H1 (cell line): Measurements from ENCODE around the gene PAK5. TPM values are rescaled to one million over a fixed set of nuclear protein-coding genes. Genes with fewer than 3 reads are reported as not detected.

Source experiments
- CTCF ChIA-PET: fragments of 300-600 bp; sonication (Branson Sonifier 250); formaldehyde crosslinking; loops from one replicate; lab custom pipeline; 2021; ENCODE audit not compliant: partially characterized antibody; lab: Charles Lee
- POLR2A ChIA-PET: fragments of 300-600 bp; sonication (Branson Sonifier 250); formaldehyde crosslinking; loops from one replicate; lab custom pipeline; 2021; ENCODE audit warnings: inconsistent platforms; ENCODE audit not compliant: partially characterized antibody; lab: Charles Lee
- DNase-seq, 2 experiments: peaks; one replicate each; pipeline versions ENCODE4 v3.0.0 to v3.0.0-alpha.2; 2010 to 2022; ENCODE audit warnings: low spot score in 2 of 2, low read depth in 1 of 2, mixed read lengths in 1 of 2
- FAIRE-seq: peaks from 2 replicates; lab custom pipeline; 2011; peaks lifted over from hg19 to GRCh38; lab: Jason Lieb, UNC
- H2AFZ ChIP-seq: 2 replicates; pipeline ENCODE4 v1.8.1; 2012; ENCODE audit warnings: low read length, inconsistent platforms
- H2AK5ac ChIP-seq: 2 replicates; pipeline ENCODE4 v1.6.1; 2013; ENCODE audit warnings: low read depth, low read length
- H2BK120ac ChIP-seq: replicated peaks from 2 replicates; pipeline ENCODE3; 2013; ENCODE audit warnings: low read depth, low read length, inconsistent platforms
- H2BK12ac ChIP-seq: 2 replicates; pipeline ENCODE4 v1.6.1; 2013; ENCODE audit warnings: low read depth, low read length
- H2BK15ac ChIP-seq: 2 replicates; pipeline ENCODE4 v1.6.1; 2013; ENCODE audit warnings: low read length
- H2BK20ac ChIP-seq: 2 replicates; pipeline ENCODE4 v1.6.1; 2013; ENCODE audit warnings: low read length
- H2BK5ac ChIP-seq: 2 replicates; pipeline ENCODE4 v1.6.1; 2013; ENCODE audit warnings: low read depth, low read length
- H3K14ac ChIP-seq: 2 replicates; pipeline ENCODE4 v1.6.1; 2013; ENCODE audit warnings: inconsistent platforms; ENCODE audit not compliant: insufficient read length
- H3K18ac ChIP-seq: 2 replicates; pipeline ENCODE4 v1.6.1; 2013; ENCODE audit warnings: low read length; ENCODE audit errors: extremely low read depth
- H3K23ac ChIP-seq: 2 replicates; pipeline ENCODE4 v1.6.1; 2013; ENCODE audit warnings: inconsistent platforms; ENCODE audit not compliant: insufficient read length
- H3K23me2 ChIP-seq: 2 replicates; pipeline ENCODE4 v1.6.1; 2013; ENCODE audit warnings: low read depth, low read length
- H3K27ac ChIP-seq: 2 replicates; pipeline ENCODE4 v1.6.1; 2011; ENCODE audit warnings: low read depth, low read length, inconsistent platforms
- H3K27me3 ChIP-seq, 4 experiments: replicated peaks in 1 of 4; 1 replicate in 1 of 4; 2 replicates in 3 of 4; pipeline versions ENCODE4 v1.6.1 to v1.8.1; 2011 to 2013; ENCODE audit warnings: low read length in 3 of 4, mild to moderate bottlenecking in 3 of 4, inconsistent platforms in 2 of 4, mixed read lengths in 2 of 4, moderate library complexity in 1 of 4; ENCODE audit not compliant: control insufficient read depth in 3 of 4, insufficient read depth in 3 of 4; ENCODE audit errors: extremely low read depth in 1 of 4
- H3K36me3 ChIP-seq, 4 experiments: 2 replicates each; pipeline versions ENCODE4 v1.6.1 to v1.8.1; 2011 to 2013; ENCODE audit warnings: mild to moderate bottlenecking in 4 of 4, low read length in 3 of 4, moderate library complexity in 2 of 4, control low read depth in 1 of 4, inconsistent platforms in 1 of 4; ENCODE audit not compliant: insufficient read depth in 4 of 4, control insufficient read depth in 2 of 4
- H3K4ac ChIP-seq: replicated peaks from 2 replicates; pipeline ENCODE3; 2013; ENCODE audit warnings: low read length, low read depth, mixed read lengths, inconsistent platforms; ENCODE audit not compliant: insufficient read length
- H3K4me1 ChIP-seq, 4 experiments: replicated peaks in 1 of 4; 1 replicate in 1 of 4; 2 replicates in 3 of 4; pipeline versions ENCODE4 v1.6.1 to v1.8.1; 2011 to 2013; ENCODE audit warnings: low read length in 3 of 4, inconsistent platforms in 2 of 4, mixed read lengths in 1 of 4; ENCODE audit not compliant: insufficient read depth in 4 of 4, control insufficient read depth in 3 of 4
- H3K4me2 ChIP-seq, 2 experiments: 2 replicates each; pipeline versions ENCODE4 v1.6.1 to v1.8.1; 2011 to 2013; ENCODE audit warnings: low read depth in 2 of 2, low read length in 2 of 2, control low read depth in 1 of 2, inconsistent platforms in 1 of 2, mild to moderate bottlenecking in 1 of 2; ENCODE audit not compliant: insufficient read depth in 1 of 2
- H3K4me3 ChIP-seq, 4 experiments: fragments of 200-600, 300-600 bp in 1 of 4; sonication (generic), shearing (Covaris generic), sonication (Bioruptor Twin) in 1 of 4; 2 replicates each; pipeline versions ENCODE4 v1.5.1 to v1.8.1; 2011 to 2016; ENCODE audit warnings: low read length in 4 of 4, low read depth in 3 of 4, control low read depth in 2 of 4, inconsistent platforms in 2 of 4, mild to moderate bottlenecking in 2 of 4, mixed read lengths in 1 of 4, moderate library complexity in 1 of 4; ENCODE audit not compliant: insufficient read depth in 2 of 4; ENCODE audit errors: extremely low read depth in 1 of 4
- H3K56ac ChIP-seq: replicated peaks from 2 replicates; pipeline ENCODE3; 2013; ENCODE audit warnings: low read depth, mild to moderate bottlenecking, mixed read lengths, low read length, inconsistent platforms; ENCODE audit not compliant: insufficient read length
- H3K79me1 ChIP-seq: 2 replicates; pipeline ENCODE4 v1.6.1; 2013; ENCODE audit warnings: low read depth, low read length, control low read depth
- H3K79me2 ChIP-seq, 2 experiments: 2 replicates each; pipeline versions ENCODE4 v1.6.1 to v1.8.1; 2012 to 2013; ENCODE audit warnings: low read length in 2 of 2, mild to moderate bottlenecking in 2 of 2, inconsistent platforms in 1 of 2; ENCODE audit not compliant: insufficient read depth in 2 of 2, control insufficient read depth in 1 of 2
- H3K9ac ChIP-seq, 4 experiments: replicated peaks in 1 of 4; 1 replicate in 1 of 4; 2 replicates in 3 of 4; pipeline versions ENCODE4 v1.6.1 to v1.8.1; 2011 to 2013; ENCODE audit warnings: low read depth in 3 of 4, low read length in 3 of 4, control low read depth in 2 of 4, mild to moderate bottlenecking in 2 of 4, moderate library complexity in 2 of 4, inconsistent platforms in 1 of 4; ENCODE audit errors: extremely low read depth in 1 of 4
- H3K9me3 ChIP-seq, 2 experiments: 2 replicates each; pipeline versions ENCODE4 v1.6.1 to v1.8.1; 2012 to 2013; ENCODE audit warnings: mild to moderate bottlenecking in 2 of 2, moderate library complexity in 2 of 2, control low read depth in 1 of 2, inconsistent platforms in 1 of 2, low read depth in 1 of 2, low read length in 1 of 2, mixed read lengths in 1 of 2; ENCODE audit not compliant: insufficient read depth in 2 of 2
- H4K20me1 ChIP-seq, 2 experiments: replicated peaks in 1 of 2; 2 replicates each; pipeline versions ENCODE3 to v1.8.1; 2011 to 2013; ENCODE audit warnings: inconsistent platforms in 2 of 2, low read length in 2 of 2, mild to moderate bottlenecking in 1 of 2; ENCODE audit not compliant: insufficient read depth in 2 of 2, control insufficient read depth in 1 of 2
- H4K5ac ChIP-seq: 2 replicates; pipeline ENCODE4 v1.6.1; 2013; ENCODE audit warnings: low read length, low read depth, mixed read lengths, inconsistent platforms; ENCODE audit not compliant: insufficient read length
- H4K8ac ChIP-seq: 2 replicates; pipeline ENCODE4 v1.8.0; 2013; ENCODE audit warnings: mild to moderate bottlenecking, moderate library complexity, low read length, inconsistent platforms; ENCODE audit not compliant: insufficient read depth; ENCODE audit errors: extremely low read depth
- H4K91ac ChIP-seq: replicated peaks from 2 replicates; pipeline ENCODE3; 2013; ENCODE audit warnings: low read length, mixed read lengths, inconsistent platforms; ENCODE audit not compliant: insufficient read length
- ATF2 ChIP-seq: IDR thresholded peaks from 2 replicates; pipeline ENCODE4 v1.6.1; 2012; ENCODE audit warnings: low read length, inconsistent platforms
- BRCA1 ChIP-seq: IDR thresholded peaks from 2 replicates; pipeline ENCODE4 v1.6.1; 2012; ENCODE audit warnings: low read depth, low read length, improper control_type of control experiment
- CEBPB ChIP-seq: IDR thresholded peaks from 2 replicates; pipeline ENCODE4 v1.6.1; 2012; ENCODE audit warnings: low read depth, low read length
- CHD2 ChIP-seq: IDR thresholded peaks from 2 replicates; pipeline ENCODE4 v1.6.1; 2012; ENCODE audit warnings: low read length, improper control_type of control experiment
- HDAC2 ChIP-seq, 2 experiments: fragments of 300-600 bp in 1 of 2; sonication (generic) in 1 of 2; IDR thresholded peaks; 2 replicates each; pipeline ENCODE4 v1.6.1; 2011 to 2012; ENCODE audit warnings: low read depth in 2 of 2, low read length in 2 of 2, mild to moderate bottlenecking in 2 of 2, moderate library complexity in 2 of 2, borderline replicate concordance in 1 of 2, inconsistent platforms in 1 of 2
- HDAC6 ChIP-seq: IDR thresholded peaks from one replicate; pipeline ENCODE4 v1.7.1; 2012; ENCODE audit warnings: low read depth, mild to moderate bottlenecking, inconsistent platforms, low read length, moderate library complexity
- JUND ChIP-seq: IDR thresholded peaks from 2 replicates; pipeline ENCODE4 v1.6.1; 2011; ENCODE audit warnings: mild to moderate bottlenecking, improper control_type of control experiment, low read length
- KDM4A ChIP-seq: IDR thresholded peaks from one replicate; pipeline ENCODE4 v1.7.1; 2012; ENCODE audit warnings: low read depth, mild to moderate bottlenecking, moderate library complexity, low read length, inconsistent platforms; ENCODE audit not compliant: severe bottlenecking
- SAP30 ChIP-seq: fragments of 300-600 bp; sonication (generic); IDR thresholded peaks from 2 replicates; pipeline ENCODE4 v1.7.1; 2012; ENCODE audit warnings: low read length, moderate library complexity, mild to moderate bottlenecking, inconsistent platforms; ENCODE audit not compliant: insufficient read depth, insufficient replicate concordance
- WGBS, 2 experiments: shearing (Covaris generic) in 1 of 2; methylation state at CpG; one replicate each; pipeline versions ENCODE4 v1.1.6 to v1.1.7; 2013 to 2015; ENCODE audit warnings: low lambda C conversion rate in 2 of 2, mixed read lengths in 2 of 2, inconsistent platforms in 1 of 2, low coverage in 1 of 2, missing lambda C conversion rate in 1 of 2; ENCODE audit not compliant: insufficient replicate concordance in 2 of 2, insufficient coverage in 1 of 2, insufficient read length in 1 of 2; ENCODE audit errors: extremely low coverage in 1 of 2, missing lambda C conversion rate in 1 of 2; 5-methylcytosine and 5-hydroxymethylcytosine counted together
- polyA plus RNA-seq, 7 experiments: library from polyadenylated mRNA; depleted of rRNA in 3 of 7; stranded (reverse) in 5 of 7; unstranded in 2 of 7; fragments of >200 nt in 5 of 7; fragments of 200-250 nt in 2 of 7; gene quantifications; 1 replicate in 5 of 7; 2 replicates in 1 of 7; 4 replicates in 1 of 7; pipeline versions ENCODE4 v1.2.1 to v1.2.3, GENCODE V29; 2011 to 2013; ENCODE audit warnings: missing spikeins in 2 of 7, mixed read lengths in 2 of 7
- total RNA-seq: library from RNA; stranded (reverse); fragmentation: NEBNext Ultra II Directional; extraction: Animal tissue kit (Norgen Biotek cat#: 25700); gene quantifications from 2 replicates; pipeline ENCODE4 v1.2.1, GENCODE V29; 2021

The PAK5 gene
- total and polyA plus RNA-seq, 2 of the 8 experiments (the other 6 are each of a cell fraction or from before 2014, with no cell fraction given): 0.54 to 0.80 TPM

GRCh38 chr20:9532069-9532838 is 306.6 kb downstream of the PAK5 start:
- Histone ChIP-seq H2BK12ac (no peak overlapping the region), H2BK20ac (no peak overlapping the region), H3K4me2 (no peak overlapping the region), H4K8ac (no peak overlapping the region), H4K5ac (no peak overlapping the region), H2BK120ac (no peak overlapping the region), H3K23me2 (no peaks in the 10 kb centered on the region), H3K4me3 (no peak overlapping the region), H3K27ac (no peak overlapping the region), H2AK5ac (no peak overlapping the region), H3K18ac (no peak overlapping the region), H3K23ac (no peak overlapping the region), H2BK5ac (no peak overlapping the region), H3K56ac (no peak overlapping the region), H4K20me1 (no peaks in the 10 kb centered on the region), H4K91ac (no peak overlapping the region), H3K4ac (no peak overlapping the region), H2BK15ac (no peak overlapping the region), H3K9me3 (no peaks in the 10 kb centered on the region), H3K9ac (no peak overlapping the region), H3K27me3 (no peaks in the 10 kb centered on the region), H3K4me1 (peaks cover 0 to 3% (median 0%) of the 10 kb centered on the region in 4 experiments; a peak in 1 of 7 replicates), H3K14ac (no peak overlapping the region), H2AFZ (no peak overlapping the region), H3K79me1 (no peaks in the 10 kb centered on the region), H3K79me2 (no peaks in the 10 kb centered on the region), H3K36me3 (no peaks in the 10 kb centered on the region)
- FAIRE-seq (no peak), DNase-seq (no peak)
- 78% methylated on average over 4 of the region's 4 CpGs; no CpG with 5 or more reads in 1 of the 2 experiments for WGBS, 2 experiments
- POLR2A ChIA-PET: no interaction called here
- CTCF ChIA-PET: interaction anchor here (0.9 to 1.0 kb wide), 2 partner anchors 13 to 372 kb away, joined by 3 read pairs; no protein-coding TSS in a partner anchor
- TF ChIP-seq HDAC2 (IDR thresholded peaks at IDR 0.05; ENCODE audit: borderline replicate concordance in 1 of 2, low read depth in 2 of 2, low read length in 2 of 2) (no peak), CEBPB (no peak), KDM4A (no peak), JUND (no peak), SAP30 (no peak), CHD2 (no peak), HDAC6 (no peak), ATF2 (no peak), BRCA1 (no peak)
